Sigmoid colon (tissue), 7 donors: Measurements from ENCODE around the gene MLF2. TPM values are rescaled to one million over a fixed set of nuclear protein-coding genes. Genes with fewer than 3 reads are reported as not detected.
"Not testable (repeated sequence)": the region's sequence is repeated elsewhere in the genome, so short reads cannot be mapped to it uniquely, and the experiment has no call there.

Source experiments
- DNase-seq: peaks from one replicate; pipeline ENCODE4 v3.0.0-alpha.2; 2019
- H3K27ac ChIP-seq, 4 donors: fragments of 200-600 bp; sonication (generic); one replicate each; pipeline ENCODE4 v1.5.1; 2016 to 2019; ENCODE audit warnings: mild to moderate bottlenecking in 1 of 4
- H3K27me3 ChIP-seq, 3 donors: fragments of 200-600 bp; sonication (generic); one replicate each; pipeline ENCODE4 v1.5.1; 2019; ENCODE audit warnings: mild to moderate bottlenecking in 1 of 3
- H3K36me3 ChIP-seq, 4 donors: fragments of 200-600 bp; sonication (generic); one replicate each; pipeline ENCODE4 v1.5.1; 2016 to 2019
- H3K4me1 ChIP-seq, 4 donors: fragments of 200-600 bp; sonication (generic); one replicate each; pipeline ENCODE4 v1.5.1; 2017 to 2019
- H3K4me3 ChIP-seq, 4 donors: fragments of 200-600 bp; sonication (generic); one replicate each; pipeline ENCODE4 v1.5.1; 2017 to 2019; ENCODE audit warnings: mild to moderate bottlenecking in 2 of 4, moderate library complexity in 1 of 4
- H3K9me3 ChIP-seq, 4 donors: fragments of 200-600 bp in 3 of 4; sonication (generic) in 3 of 4; one replicate each; pipeline versions ENCODE4 v1.5.1 to v1.6.1; 2013 to 2019
- CTCF ChIP-seq, 4 experiments: fragments of 450-650 bp in 3 of 4; fragments of 200-600 bp in 1 of 4; IDR thresholded peaks; one replicate each; pipeline ENCODE4 v1.5.1; 2016 to 2019; ENCODE audit warnings: antibody characterized with exemption in 4 of 4, mild to moderate bottlenecking in 3 of 4, moderate library complexity in 2 of 4
- EP300 ChIP-seq, 4 donors: sonication (generic); formaldehyde crosslinking; IDR thresholded peaks; one replicate each; pipeline ENCODE4 v1.6.1; 2017; ENCODE audit warnings: antibody characterized with exemption in 4 of 4
- POLR2A ChIP-seq, 2 donors: fragments of 450-650 bp; IDR thresholded peaks; one replicate each; pipeline ENCODE4 v1.6.1; 2016; ENCODE audit warnings: antibody characterized with exemption in 2 of 2, mild to moderate bottlenecking in 2 of 2, moderate library complexity in 2 of 2
- POLR2AphosphoS5 ChIP-seq, 4 donors: sonication (generic); formaldehyde crosslinking; IDR thresholded peaks; one replicate each; pipeline ENCODE4 v1.6.1; 2017; ENCODE audit warnings: antibody characterized with exemption in 4 of 4
- WGBS, 2 donors: extraction: QIAGEN DNeasy Blood & Tissue Kit; methylation state at CpG; one replicate each; pipeline ENCODE4 v1.1.7; 2013; 5-methylcytosine and 5-hydroxymethylcytosine counted together
- intact Hi-C: fragments of 100-400 bp; cut with DNase I; formaldehyde crosslinking; loops from one replicate; pipeline ENCODE4 v1.15.1; 2023
- polyA plus RNA-seq, 3 donors: library from polyadenylated mRNA; stranded (reverse); fragments of 200-250 nt; gene quantifications; one replicate each; pipeline ENCODE4 v1.2.3, GENCODE V29; 2013
- total RNA-seq, 4 donors: library from RNA; depleted of rRNA; stranded (reverse); fragments of >200 nt; gene quantifications; one replicate each; pipeline ENCODE4 v1.1.0, GENCODE V29; 2016
- donor health status: healthy with polysubstance abuse.
- donor health status: Bipolar disorder and iron deficiency.
- donor health status: healthy.

The MLF2 gene
- total and polyA plus RNA-seq, 7 donors: 148 to 220 (median 159) TPM

GRCh38 chr12:6722863-6723262 is 30.1 kb downstream of the MLF2 start:
- H3K27ac ChIP-seq: peak overlapping the region in 1 of 4 donors; percentile 86
- no peaks in the 10 kb centered on the region for H3K27me3 ChIP-seq
- no peak overlapping the region for H3K4me3 ChIP-seq
- peaks cover 0 to 15% (median 14%) of the 10 kb centered on the region in 4 donors for H3K4me1 ChIP-seq
- H3K36me3 ChIP-seq: peaks cover 0 to 12% (median 3%) of the 10 kb centered on the region in 4 donors
- intact Hi-C loops: loop anchor here (1.0 to 5.0 kb wide), 2 partner anchors 34 to 61 kb away; partner anchors contain the start of genes ING4 and ZNF384
- no peak for DNase-seq
- no peaks in the 10 kb centered on the region for H3K9me3 ChIP-seq
- 81 to 87% methylated on average over 3 of the region's 3 CpGs for WGBS, 2 donors
- no peak for TF ChIP-seq CTCF (IDR thresholded peaks at IDR 0.05)
- TF ChIP-seq POLR2A (IDR thresholded peaks at IDR 0.05): no peak
- TF ChIP-seq EP300 (IDR thresholded peaks at IDR 0.05): no peak
- TF ChIP-seq POLR2AphosphoS5 (IDR thresholded peaks at IDR 0.05): no peak

DNA sequence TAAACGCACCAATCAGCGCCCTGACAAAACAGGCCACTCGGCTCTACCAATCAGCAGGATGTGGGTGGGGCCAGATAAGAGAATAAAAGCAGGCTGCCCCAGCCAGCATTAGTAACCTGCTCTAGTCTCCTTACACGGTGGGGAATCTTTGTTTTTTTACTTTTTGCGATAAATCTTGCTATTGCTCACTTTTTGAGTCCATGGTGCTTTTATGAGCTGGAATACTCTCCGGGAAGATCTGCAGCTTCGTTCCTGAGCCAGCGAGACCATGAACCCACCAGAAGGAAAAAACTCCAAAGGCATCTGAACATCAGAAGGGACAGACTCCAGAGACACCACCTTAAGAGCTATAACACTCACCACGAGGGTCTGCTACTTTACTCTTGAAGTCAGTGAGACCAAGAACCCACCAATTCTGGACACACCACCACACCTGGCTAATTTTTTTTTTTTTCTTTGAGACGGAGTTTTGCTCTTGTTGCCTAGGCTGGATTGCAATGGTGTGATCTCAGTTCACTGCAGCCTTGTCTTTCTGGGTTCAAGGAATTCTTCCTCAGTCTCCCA is 36.0 kb downstream of the MLF2 start:
- Histone ChIP-seq H3K4me3 (no peak overlapping the region), H3K27me3 (peaks cover 0 to 21% (median 0%) of the 10 kb centered on the region in 3 donors), H3K36me3 (no peaks in the 10 kb centered on the region), H3K9me3 (no peaks in the 10 kb centered on the region), H3K27ac (no peak overlapping the region), H3K4me1 (no peaks in the 10 kb centered on the region)
- TF ChIP-seq POLR2AphosphoS5 (IDR thresholded peaks at IDR 0.05): no peak
- TF ChIP-seq EP300 (IDR thresholded peaks at IDR 0.05): no peak
- TF ChIP-seq POLR2A (IDR thresholded peaks at IDR 0.05): no peak
- TF ChIP-seq CTCF (IDR thresholded peaks at IDR 0.05): no peak
- intact Hi-C loops: no loop called here
- WGBS, 2 donors: 71 to 87% methylated on average over 8 of the region's 10 CpGs
- no peak for DNase-seq

GRCh38 chr12:6716031-6716873 is 36.7 kb downstream of the MLF2 start:
- WGBS, 2 donors: 91 to 92% methylated on average over 27 to 40 of the region's 41 CpGs
- DNase-seq, H3K36me3 ChIP-seq, H3K27ac ChIP-seq, H3K4me3 ChIP-seq, H3K4me1 ChIP-seq, H3K9me3 ChIP-seq, intact Hi-C loops: not testable (repeated sequence)
- H3K27me3 ChIP-seq: peaks cover 0 to 22% (median 0%) of the 10 kb centered on the region in 3 donors

GRCh38 chr12:6708960-6709394 is 44.0 kb downstream of the MLF2 start:
- WGBS, 2 donors: 70 to 83% methylated on average over 16 of the region's 16 CpGs
- no peak for TF ChIP-seq POLR2AphosphoS5 (IDR thresholded peaks at IDR 0.05)
- TF ChIP-seq EP300 (IDR thresholded peaks at IDR 0.05): no peak
- TF ChIP-seq CTCF (IDR thresholded peaks at IDR 0.05): no peak
- no peak for TF ChIP-seq POLR2A (IDR thresholded peaks at IDR 0.05)
- Histone ChIP-seq H3K36me3 (no peaks in the 10 kb centered on the region), H3K27me3 (peaks cover 0 to 53% (median 2%) of the 10 kb centered on the region in 3 donors), H3K4me3 (no peak overlapping the region), H3K27ac (no peak overlapping the region), H3K4me1 (no peaks in the 10 kb centered on the region), H3K9me3 (no peaks in the 10 kb centered on the region)
- intact Hi-C loops: no loop called here
- no peak for DNase-seq

- H3K9me3 ChIP-seq, H3K4me3 ChIP-seq, intact Hi-C loops, H3K36me3 ChIP-seq, H3K27ac ChIP-seq, H3K4me1 ChIP-seq, DNase-seq: not testable (repeated sequence)
- peaks cover 2 to 59% (median 2%) of the 10 kb centered on the region in 3 donors for H3K27me3 ChIP-seq
- WGBS, 2 donors: 93% methylated on average over 21 of the region's 21 CpGs
Observed at GRCh38 chr12:6708351-6708750, 44.6 kb downstream of the MLF2 start.
